MCF 10A (cell line): ENCODE data around the gene LYVE1. TPM values are rescaled to one million over a fixed set of nuclear protein-coding genes. Genes with fewer than 3 reads are reported as not detected.

Experiments used
- BruUV-seq: library from RNA; stranded (reverse); fragments of 400-500 nt; replicated peaks from 2 replicates; lab custom pipeline; 2021; lab: Mats Ljungman, UMichigan
- CTCF ChIA-PET: fragments of 300-600 bp; sonication (Branson Sonifier 250); formaldehyde crosslinking; extraction: SDS; loops from one replicate; lab custom pipeline; 2021; ENCODE audit warnings: antibody characterized with exemption, inconsistent platforms; lab: Yijun Ruan, JAX
- POLR2A ChIA-PET: fragments of 300-600, 350-650 bp; sonication (Branson Sonifier 250); formaldehyde crosslinking; extraction: SDS; loops from one replicate; lab custom pipeline; 2020; ENCODE audit warnings: antibody characterized with exemption, inconsistent platforms; lab: Yijun Ruan, JAX
- DNase-seq: peaks from one replicate; pipeline ENCODE4 v3.0.0-alpha.2; 2018; ENCODE audit not compliant: unreplicated experiment
- H3K27ac Mint-ChIP-seq: one replicate; pipeline ENCODE4 v1.8.0; 2022; ENCODE audit warnings: mild to moderate bottlenecking, low read depth, mixed read lengths; ENCODE audit not compliant: unreplicated experiment
- H3K27me3 Mint-ChIP-seq: one replicate; pipeline ENCODE4 v1.8.0; 2022; ENCODE audit warnings: mixed read lengths; ENCODE audit not compliant: insufficient read depth, unreplicated experiment
- H3K36me3 Mint-ChIP-seq: one replicate; pipeline ENCODE4 v1.8.0; 2022; ENCODE audit warnings: mild to moderate bottlenecking, moderate library complexity, mixed read lengths; ENCODE audit not compliant: insufficient read depth, unreplicated experiment
- H3K4me1 Mint-ChIP-seq: one replicate; pipeline ENCODE4 v1.8.0; 2022; ENCODE audit warnings: mixed read lengths; ENCODE audit not compliant: insufficient read depth, unreplicated experiment
- H3K4me3 Mint-ChIP-seq: one replicate; pipeline ENCODE4 v1.8.0; 2022; ENCODE audit warnings: mild to moderate bottlenecking, moderate library complexity, mixed read lengths; ENCODE audit not compliant: unreplicated experiment
- H3K9me3 Mint-ChIP-seq: one replicate; pipeline ENCODE4 v1.8.0; 2022; ENCODE audit warnings: mixed read lengths; ENCODE audit not compliant: unreplicated experiment
- CTCF ChIP-seq: fragments of 200-600 bp; IDR thresholded peaks from one replicate; pipeline ENCODE4 v1.8.0; 2022; ENCODE audit warnings: antibody characterized with exemption, mild to moderate bottlenecking; ENCODE audit not compliant: unreplicated experiment
- intact Hi-C: fragments of 100-400 bp; cut with micrococcal nuclease; formaldehyde crosslinking; loops from 2 replicates; pipeline ENCODE4 v1.14.1; 2022
- total RNA-seq: library from RNA; stranded (reverse); gene quantifications from 2 replicates; pipeline ENCODE4 v1.2.3, GENCODE V29; 2022

LYVE1 gene
- total RNA-seq, 1 experiment from 2014 or later = not detected

DNA sequence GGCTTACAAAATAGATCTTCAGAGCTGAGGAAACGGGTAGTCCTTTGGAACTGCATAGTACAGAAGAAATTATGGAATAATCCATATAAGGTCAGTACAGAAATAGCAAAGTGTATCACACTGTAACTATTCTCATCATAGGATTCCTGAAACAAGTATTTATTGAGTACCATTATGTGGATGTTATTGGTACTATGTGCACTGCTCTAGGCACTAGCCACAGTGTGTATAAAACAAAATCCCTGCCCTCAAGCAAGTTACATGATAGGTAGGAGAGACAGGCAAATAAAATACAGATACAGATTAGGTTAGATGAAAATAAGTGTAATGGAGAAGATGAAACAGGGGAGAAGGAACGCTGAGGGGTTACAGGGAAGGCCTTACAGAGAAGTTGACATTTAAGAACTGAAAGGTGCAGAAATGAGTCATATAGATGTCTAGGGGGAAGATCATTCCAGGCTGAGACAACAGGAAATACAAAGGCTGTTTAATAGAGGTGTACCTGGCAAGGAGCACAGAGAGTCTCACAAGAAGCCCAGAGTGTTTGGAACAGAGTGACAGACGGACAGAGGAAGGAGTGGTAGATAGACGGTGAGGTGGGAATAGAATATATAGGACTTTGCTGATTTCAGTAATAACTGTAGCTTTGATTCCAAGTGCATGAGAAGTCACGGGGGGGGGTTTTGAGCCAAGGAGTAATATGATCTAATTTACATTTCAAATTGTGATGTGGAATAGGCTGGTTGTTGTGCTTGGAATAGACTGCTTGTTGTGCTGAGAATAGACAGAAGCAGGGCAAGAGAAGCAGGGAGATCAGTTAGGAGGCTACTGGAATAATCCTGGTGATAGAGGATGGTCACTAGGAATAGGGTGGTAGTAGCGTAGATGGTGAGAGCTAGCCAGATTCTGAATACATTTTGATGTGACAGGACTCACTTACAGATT is 41.2 kb downstream of the LYVE1 start:
- Mint-ChIP-seq H3K27ac (peak overlapping the region; percentile 68), H3K36me3 (peaks cover 33% of the 10 kb centered on the region), H3K4me1 (peaks cover 22% of the 10 kb centered on the region), H3K4me3 (no peak overlapping the region), H3K9me3 (no peaks in the 10 kb centered on the region), H3K27me3 (no peaks in the 10 kb centered on the region)
- TF ChIP-seq CTCF = no peak
- POLR2A ChIA-PET = interaction anchor here (0.5 to 2.4 kb wide), 8 partner anchors 11 to 467 kb away, joined by 3 to 10 read pairs (median 3); partner anchors contain the start of gene RNF141
- peak; percentile 48 for DNase-seq
- intact Hi-C loops = no loop called here
- CTCF ChIA-PET = interaction anchor here (0.6 to 3.8 kb wide), 5 partner anchors 10 to 1395 kb away, joined by 3 to 23 read pairs (median 4); partner anchors contain the start of gene RNF141
- BruUV-seq = no TSS peak

GRCh38 chr11:10524471-10524870 is 44.0 kb downstream of the LYVE1 start:
- intact Hi-C loops = no loop called here
- Mint-ChIP-seq H3K27ac (no peak overlapping the region), H3K36me3 (peaks cover 32% of the 10 kb centered on the region), H3K4me1 (peaks cover 30% of the 10 kb centered on the region), H3K27me3 (no peaks in the 10 kb centered on the region), H3K4me3 (no peak overlapping the region), H3K9me3 (no peaks in the 10 kb centered on the region)
- no peak for DNase-seq
- no TSS peak for BruUV-seq
- ChIA-PET POLR2A (interaction anchor here (0.9 kb wide), 1 partner anchor 10 kb away, joined by 3 read pairs; no protein-coding TSS in a partner anchor), CTCF (no interaction called here)
- TF ChIP-seq CTCF = no peak

DNA sequence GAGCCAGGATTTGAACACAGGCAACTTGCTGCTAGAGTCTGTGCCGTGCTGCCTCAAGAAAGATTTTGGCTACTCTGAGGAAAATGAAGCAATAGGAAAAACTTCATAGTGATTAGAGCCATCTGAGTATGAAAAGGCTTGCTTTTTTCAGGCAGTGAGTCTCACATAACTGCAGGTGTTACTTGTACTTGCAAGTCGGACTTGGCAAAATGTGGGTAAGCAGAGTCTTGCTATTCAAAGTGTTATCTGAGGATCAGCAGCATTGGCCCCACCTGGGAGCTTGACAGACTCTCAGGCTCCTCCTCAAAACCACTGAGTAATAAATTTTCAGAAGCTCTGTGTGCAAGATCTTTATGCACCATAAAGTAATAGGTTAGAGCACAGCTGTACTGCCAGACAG is 45.5 kb downstream of the LYVE1 start:
- POLR2A ChIA-PET = interaction anchor here (0.7 to 1.4 kb wide), 6 partner anchors 11 to 72 kb away, joined by 3 to 12 read pairs (median 4); partner anchors contain the start of gene RNF141
- H3K36me3 Mint-ChIP-seq = peaks cover 35% of the 10 kb centered on the region

More for the DNA sequence above, 45.5 kb downstream of the LYVE1 start:
- H3K4me3 Mint-ChIP-seq = no peak overlapping the region
- peaks cover 30% of the 10 kb centered on the region for H3K4me1 Mint-ChIP-seq
- no peaks in the 10 kb centered on the region for H3K27me3 Mint-ChIP-seq
- H3K27ac Mint-ChIP-seq = no peak overlapping the region
- no peak for TF ChIP-seq CTCF
- DNase-seq = no peak
- CTCF ChIA-PET = interaction anchor here (0.5 to 1.2 kb wide), 3 partner anchors 17 to 131 kb away, joined by 3 to 6 read pairs (median 4); partner anchors contain the start of gene RNF141
- no peaks in the 10 kb centered on the region for H3K9me3 Mint-ChIP-seq
- no TSS peak for BruUV-seq
- intact Hi-C loops = no loop called here
